ENCODE measurements around the gene MARCHF5. TPM values are rescaled to one million over a fixed set of nuclear protein-coding genes. Genes with fewer than 3 reads are reported as not detected.

The MARCHF5 gene
- total RNA-seq, 1 experiment from 2014 or later = 39.1 TPM

- H3F3A ChIP-seq (ENCODE audit: insufficient read depth, low read depth) = no peaks in the 10 kb centered on the region
- H4K20me1 ChIP-seq (ENCODE audit: insufficient read depth) = peaks cover 13% of the 10 kb centered on the region
- no peaks in the 10 kb centered on the region for H3K9me3 ChIP-seq (ENCODE audit: insufficient read depth, low read depth)
- H3K9me2 ChIP-seq (ENCODE audit: insufficient read depth) = no peaks in the 10 kb centered on the region
- intact Hi-C loops (cut with micrococcal nuclease; ENCODE audit: unreplicated experiment) = no loop called here
- no peaks in the 10 kb centered on the region for H3K4me1 ChIP-seq (replicated peaks; ENCODE audit: insufficient read depth)
- TF ChIP-seq CTCF (conservative IDR thresholded peaks at IDR 0.05) (no peak), EZH2 (IDR thresholded peaks at IDR 0.05; ENCODE audit: low read depth) (no peak)
- H3K4me3 ChIP-seq = no peak overlapping the region
- BruUV-seq (replicated peaks) = no TSS peak
- ChIA-PET CTCF (no interaction called here), POLR2A (ENCODE audit: unreplicated experiment) (no interaction called here)
- no peak overlapping the region for H3K4me2 ChIP-seq
- no peak overlapping the region for H2AFZ ChIP-seq
- DNase-seq = no peak
- H3K36me3 ChIP-seq (ENCODE audit: low read depth) = no peaks in the 10 kb centered on the region
- peaks cover 59% of the 10 kb centered on the region for H3K79me2 ChIP-seq (ENCODE audit: low read depth)
- H3K27me3 ChIP-seq (ENCODE audit: insufficient read depth, low read depth) = no peaks in the 10 kb centered on the region
- no peak overlapping the region for H3K27ac ChIP-seq
Measured at GRCh38 chr10:92303096-92303495, 12.1 kb downstream of the MARCHF5 start.

GRCh38 chr10:92304061-92304460 lies 13.1 kb downstream of the MARCHF5 start:
- ChIA-PET POLR2A (ENCODE audit: unreplicated experiment) (no interaction called here), CTCF (no interaction called here)
- no peak for DNase-seq
- Histone ChIP-seq H3K36me3 (ENCODE audit: low read depth) (no peaks in the 10 kb centered on the region), H3K4me2 (no peak overlapping the region), H3F3A (ENCODE audit: insufficient read depth, low read depth) (no peaks in the 10 kb centered on the region), H3K4me1 (replicated peaks; ENCODE audit: insufficient read depth) (no peaks in the 10 kb centered on the region), H3K9me2 (ENCODE audit: insufficient read depth) (no peaks in the 10 kb centered on the region), H3K79me2 (ENCODE audit: low read depth) (peaks cover 60% of the 10 kb centered on the region), H2AFZ (no peak overlapping the region), H3K27ac (no peak overlapping the region), H3K4me3 (no peak overlapping the region), H3K27me3 (ENCODE audit: insufficient read depth, low read depth) (no peaks in the 10 kb centered on the region), H4K20me1 (ENCODE audit: insufficient read depth) (peaks cover 13% of the 10 kb centered on the region), H3K9me3 (ENCODE audit: insufficient read depth, low read depth) (no peaks in the 10 kb centered on the region)
- no TSS peak for BruUV-seq (replicated peaks)
- TF ChIP-seq CTCF (conservative IDR thresholded peaks at IDR 0.05) (no peak), EZH2 (IDR thresholded peaks at IDR 0.05; ENCODE audit: low read depth) (no peak)
- intact Hi-C loops (cut with micrococcal nuclease; ENCODE audit: unreplicated experiment) = no loop called here

- TF ChIP-seq EZH2 (IDR thresholded peaks at IDR 0.05; ENCODE audit: low read depth) (no peak), CTCF (conservative IDR thresholded peaks at IDR 0.05) (no peak)
- H3K4me2 ChIP-seq = no peak overlapping the region
- no peak overlapping the region for H2AFZ ChIP-seq
- no peaks in the 10 kb centered on the region for H3K27me3 ChIP-seq (ENCODE audit: insufficient read depth, low read depth)
- no peaks in the 10 kb centered on the region for H3K9me3 ChIP-seq (ENCODE audit: insufficient read depth, low read depth)
- H3K36me3 ChIP-seq (ENCODE audit: low read depth) = no peaks in the 10 kb centered on the region
- no peak for DNase-seq
- intact Hi-C loops (cut with micrococcal nuclease; ENCODE audit: unreplicated experiment) = no loop called here
- no peaks in the 10 kb centered on the region for H3K4me1 ChIP-seq (replicated peaks; ENCODE audit: insufficient read depth)
- no peak overlapping the region for H3K27ac ChIP-seq
- H3F3A ChIP-seq (ENCODE audit: insufficient read depth, low read depth) = no peaks in the 10 kb centered on the region
- no TSS peak for BruUV-seq (replicated peaks)
- peaks cover 55% of the 10 kb centered on the region for H3K79me2 ChIP-seq (ENCODE audit: low read depth)
- ChIA-PET CTCF (no interaction called here), POLR2A (ENCODE audit: unreplicated experiment) (interaction anchor here (0.7 kb wide), 1 partner anchor 41 kb away, joined by 8 read pairs; no protein-coding TSS in a partner anchor)
- peaks cover 12% of the 10 kb centered on the region for H4K20me1 ChIP-seq (ENCODE audit: insufficient read depth)
- H3K9me2 ChIP-seq (ENCODE audit: insufficient read depth) = no peaks in the 10 kb centered on the region
- no peak overlapping the region for H3K4me3 ChIP-seq
Measured at GRCh38 chr10:92305133-92306072, 14.4 kb downstream of the MARCHF5 start.

All from PC-9 (cell line).